ENCODE measurements around the gene SNAPC3. TPM values are rescaled to one million over a fixed set of nuclear protein-coding genes. Genes with fewer than 3 reads are reported as not detected.

SNAPC3 gene
- polyA plus RNA-seq, 2 of the 4 experiments (the other 2 are of a cell fraction), result 28.9 to 35.1 TPM

- FAIRE-seq (no peak), ATAC-seq (peak; percentile 34 to 50; a peak in 3 of 6 replicates), DNase-seq (ENCODE audit: low read depth in 1 of 2, low spot score in 1 of 2) (no peak)
- Histone ChIP-seq H3K4me2 (no peak overlapping the region), H3K4me1 (peaks cover 15% of the 10 kb centered on the region; the same call in 1 of the 3 replicates), H3K27ac (no peak overlapping the region), H3K4me3 (no peak overlapping the region), H3K9me3 (no peaks in the 10 kb centered on the region)
- WGBS (ENCODE audit: missing lambda C conversion rate), result 71% methylated on average over 5 of the region's 5 CpGs
- CTCF ChIA-PET, result no interaction called here
- POLR2A ChIA-PET, result no interaction called here
- TF ChIP-seq CEBPB (IDR thresholded peaks at IDR 0.05) (no peak), RCOR1 (IDR thresholded peaks at IDR 0.05; ENCODE audit: low read depth, low read length) (no peak), HEYL (CRISPR knock-in tag; IDR thresholded peaks at IDR 0.05) (no peak), FOSB (CRISPR knock-in tag; IDR thresholded peaks at IDR 0.05) (no peak), EHF (CRISPR knock-in tag; IDR thresholded peaks at IDR 0.05) (no peak), MAFK (IDR thresholded peaks at IDR 0.05; ENCODE audit: partially characterized antibody) (peak; percentile 62), REST (IDR thresholded peaks at IDR 0.05) (no peak)
Measured at GRCh38 chr9:15430920-15431844, 8.5 kb downstream of the SNAPC3 start.

- ChIA-PET CTCF (interaction anchor here (1.4 kb wide), 1 partner anchor 10 kb away, joined by 6 read pairs; the partner anchor contains the start of gene SNAPC3), POLR2A (no interaction called here)
- no peak for FAIRE-seq
- WGBS (ENCODE audit: missing lambda C conversion rate), result 76% methylated on average over 4 of the region's 4 CpGs
- no peak for TF ChIP-seq JUN (IDR thresholded peaks at IDR 0.05)
- no peak for TF ChIP-seq FOSL2 (IDR thresholded peaks at IDR 0.05)
- no peak for TF ChIP-seq FOSL2 (CRISPR knock-in tag; IDR thresholded peaks at IDR 0.05)
- no peak for TF ChIP-seq RNF2 (IDR thresholded peaks at IDR 0.05; ENCODE audit: borderline replicate concordance, low read depth)
- TF ChIP-seq HEYL (CRISPR knock-in tag; IDR thresholded peaks at IDR 0.05), result no peak
- TF ChIP-seq KDM1A (IDR thresholded peaks at IDR 0.05; ENCODE audit: low read depth), result no peak
- TF ChIP-seq MAX (IDR thresholded peaks at IDR 0.05), result no peak
- TF ChIP-seq KDM5A (IDR thresholded peaks at IDR 0.05), result no peak
- no peak for TF ChIP-seq EP300 (IDR thresholded peaks at IDR 0.05)
- no peak for TF ChIP-seq RFX5 (IDR thresholded peaks at IDR 0.05)
- TF ChIP-seq POLR2A (IDR thresholded peaks at IDR 0.05; ENCODE audit: low read length), result no peak
- TF ChIP-seq NPAS2 (CRISPR knock-in tag; IDR thresholded peaks at IDR 0.05; ENCODE audit: borderline replicate concordance), result no peak
- no peak for TF ChIP-seq SMC3 (IDR thresholded peaks at IDR 0.05)
- no peak for TF ChIP-seq PHF8 (IDR thresholded peaks at IDR 0.05; ENCODE audit: borderline replicate concordance, low read depth)
- TF ChIP-seq RCOR1 (IDR thresholded peaks at IDR 0.05; ENCODE audit: low read depth, low read length), result no peak
- ATAC-seq, result no peak
- 0 out of 3 replicates have a peak, but pooled peaks cover 4% of the 10 kb centered on the region for H3K4me1 ChIP-seq
- no peak overlapping the region for H3K27ac ChIP-seq
- no peak for DNase-seq (ENCODE audit: low read depth in 1 of 2, low spot score in 1 of 2)
- H3K9me3 ChIP-seq, result no peaks in the 10 kb centered on the region
- no peak overlapping the region for H3K4me3 ChIP-seq
- no peak overlapping the region for H3K4me2 ChIP-seq
Measured at GRCh38 chr9:15433191-15433590, 10.5 kb downstream of the SNAPC3 start.

- Histone ChIP-seq H3K4me2 (no peak overlapping the region), H3K27ac (no peak overlapping the region), H3K4me1 (0 out of 3 replicates have a peak, but pooled peaks cover 4% of the 10 kb centered on the region), H3K4me3 (no peak overlapping the region), H3K9me3 (no peaks in the 10 kb centered on the region)
- WGBS (ENCODE audit: missing lambda C conversion rate), result 96% methylated on average over 3 of the region's 3 CpGs
- ChIA-PET POLR2A (no interaction called here), CTCF (interaction anchor here (1.4 kb wide), 1 partner anchor 11 kb away, joined by 6 read pairs; the partner anchor contains the start of gene SNAPC3)
- DNase-seq (ENCODE audit: low read depth in 1 of 2, low spot score in 1 of 2) (no peak), FAIRE-seq (no peak), ATAC-seq (no peak)
- no peak for TF ChIP-seq ELK1 (IDR thresholded peaks at IDR 0.05; ENCODE audit: low read depth, low read length)
- TF ChIP-seq NFE2L2 (conservative IDR thresholded peaks at IDR 0.05; ENCODE audit: low read length), result no peak
- no peak for TF ChIP-seq RAD21 (conservative IDR thresholded peaks at IDR 0.05 in 1 of 2, IDR thresholded peaks at IDR 0.05 in 1 of 2)
- TF ChIP-seq FOSB (CRISPR knock-in tag; IDR thresholded peaks at IDR 0.05), result no peak
- no peak for TF ChIP-seq EP300 (IDR thresholded peaks at IDR 0.05)
- no peak for TF ChIP-seq ESRRA (IDR thresholded peaks at IDR 0.05; ENCODE audit: borderline replicate concordance, low read length)
- TF ChIP-seq BCL3 (IDR thresholded peaks at IDR 0.05), result no peak
- TF ChIP-seq RNF2 (IDR thresholded peaks at IDR 0.05; ENCODE audit: borderline replicate concordance, low read depth), result no peak
- TF ChIP-seq KDM1A (IDR thresholded peaks at IDR 0.05; ENCODE audit: low read depth), result no peak
- TF ChIP-seq ZNF302 (CRISPR knock-in tag; IDR thresholded peaks at IDR 0.05), result no peak
- no peak for TF ChIP-seq HOXB5 (CRISPR knock-in tag; IDR thresholded peaks at IDR 0.05)
Measured at GRCh38 chr9:15433661-15434060, 11.0 kb downstream of the SNAPC3 start.
